GM12873 (cell line): ENCODE measurements around the gene MSMB.

Source experiments
- TF ChIP-seq, protein P1 (sequence below): IDR thresholded peaks from 2 replicates; pipeline ENCODE4 v1.5.1; 2012; ENCODE audit warnings: low read depth, mild to moderate bottlenecking, moderate library complexity, low read length, control low read depth; ENCODE audit not compliant: insufficient read depth; ENCODE audit errors: missing control alignments

The MSMB gene

DNA sequence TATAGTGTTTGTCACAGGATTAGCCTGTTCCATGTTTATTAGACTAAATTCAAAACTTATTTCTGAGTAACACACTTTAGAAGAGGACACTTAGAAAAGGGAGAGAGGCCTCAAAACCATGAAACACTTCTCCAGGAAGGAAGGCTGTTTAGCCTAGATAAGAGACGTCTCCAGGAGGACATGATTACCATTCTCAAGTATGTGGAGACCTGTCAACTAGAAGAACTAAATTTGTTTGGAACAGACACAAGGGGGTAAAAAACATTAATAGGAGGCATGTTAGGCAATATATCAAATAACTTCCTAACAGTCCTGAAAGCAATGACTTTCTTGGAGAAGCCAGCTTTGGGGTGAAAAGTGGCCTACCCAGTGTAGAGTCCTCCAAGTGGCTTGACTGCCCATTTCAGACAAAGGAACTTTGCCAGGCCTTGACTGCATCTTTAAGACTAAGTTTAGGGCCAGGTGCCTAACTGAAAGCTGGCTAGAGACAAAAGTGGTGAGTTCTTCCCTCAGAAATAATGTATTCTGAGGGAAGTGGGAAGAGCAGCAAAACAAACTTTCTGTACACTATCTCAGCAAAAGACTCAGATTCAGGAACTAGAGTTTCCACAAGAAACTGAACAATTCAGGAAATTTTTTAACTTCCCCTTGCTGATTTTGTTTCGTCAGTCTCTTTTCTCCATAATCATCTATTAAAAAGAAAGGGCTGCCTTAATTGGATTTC lies 27.5 kb downstream of the MSMB start:
- TF ChIP-seq, protein P1, sequence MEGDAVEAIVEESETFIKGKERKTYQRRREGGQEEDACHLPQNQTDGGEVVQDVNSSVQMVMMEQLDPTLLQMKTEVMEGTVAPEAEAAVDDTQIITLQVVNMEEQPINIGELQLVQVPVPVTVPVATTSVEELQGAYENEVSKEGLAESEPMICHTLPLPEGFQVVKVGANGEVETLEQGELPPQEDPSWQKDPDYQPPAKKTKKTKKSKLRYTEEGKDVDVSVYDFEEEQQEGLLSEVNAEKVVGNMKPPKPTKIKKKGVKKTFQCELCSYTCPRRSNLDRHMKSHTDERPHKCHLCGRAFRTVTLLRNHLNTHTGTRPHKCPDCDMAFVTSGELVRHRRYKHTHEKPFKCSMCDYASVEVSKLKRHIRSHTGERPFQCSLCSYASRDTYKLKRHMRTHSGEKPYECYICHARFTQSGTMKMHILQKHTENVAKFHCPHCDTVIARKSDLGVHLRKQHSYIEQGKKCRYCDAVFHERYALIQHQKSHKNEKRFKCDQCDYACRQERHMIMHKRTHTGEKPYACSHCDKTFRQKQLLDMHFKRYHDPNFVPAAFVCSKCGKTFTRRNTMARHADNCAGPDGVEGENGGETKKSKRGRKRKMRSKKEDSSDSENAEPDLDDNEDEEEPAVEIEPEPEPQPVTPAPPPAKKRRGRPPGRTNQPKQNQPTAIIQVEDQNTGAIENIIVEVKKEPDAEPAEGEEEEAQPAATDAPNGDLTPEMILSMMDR: no peak

DNA sequence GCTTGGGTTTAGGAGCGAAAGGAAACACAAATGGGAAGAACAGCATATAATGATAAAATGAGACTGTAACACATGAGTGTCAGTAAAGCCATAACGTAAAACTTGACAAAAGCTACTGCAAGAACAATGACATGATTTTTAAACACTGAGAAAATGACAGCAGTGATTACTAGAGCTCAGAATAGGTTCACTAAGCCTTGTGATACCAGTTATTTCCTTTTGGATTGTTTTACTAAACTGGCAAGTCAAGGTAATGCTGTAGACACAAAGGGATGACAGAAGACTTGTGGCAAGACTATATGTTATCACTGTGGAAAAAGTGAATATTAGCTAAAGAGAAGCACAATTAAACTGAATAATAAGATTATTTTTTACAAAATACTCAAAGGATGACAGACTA lies 28.3 kb downstream of the MSMB start:
- TF ChIP-seq, protein P1: no peak

DNA sequence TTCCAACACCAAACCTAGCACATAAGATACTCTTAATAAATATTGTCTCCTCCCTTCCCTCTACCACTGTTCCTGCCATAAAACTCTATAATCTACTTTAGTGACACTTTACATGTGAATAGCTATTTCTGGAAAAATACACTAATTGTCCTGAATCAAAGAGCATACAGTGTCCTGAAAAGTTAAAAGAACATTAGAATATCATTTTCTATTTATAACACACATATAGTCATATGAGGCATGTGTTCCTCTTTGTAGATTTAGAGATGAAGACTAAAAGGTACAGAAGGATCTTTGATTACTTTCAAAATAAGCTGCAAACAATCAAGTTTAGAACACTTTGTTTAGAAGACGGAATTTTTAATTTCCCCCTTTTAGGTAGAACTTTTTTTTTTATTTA lies 29.3 kb downstream of the MSMB start:
- TF ChIP-seq, protein P1: no peak

DNA sequence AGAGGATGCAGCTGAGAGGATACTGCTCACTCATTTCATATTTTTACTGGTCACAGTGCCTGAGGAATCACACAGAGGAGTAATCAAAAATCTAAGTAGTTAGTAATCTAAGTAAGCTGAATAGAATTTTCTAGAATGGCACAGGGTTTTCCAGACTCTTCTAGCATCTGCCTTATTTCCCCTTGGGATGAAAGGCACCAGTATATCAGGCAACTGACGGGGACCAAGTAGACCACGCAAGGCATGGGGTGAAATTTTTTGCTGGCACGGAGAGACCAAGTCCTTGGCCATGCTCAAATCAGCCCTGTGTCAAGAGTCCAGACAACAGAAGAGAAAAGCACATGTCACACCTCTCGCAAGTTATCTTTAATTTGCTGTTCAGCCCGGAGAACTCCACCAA lies 29.9 kb downstream of the MSMB start:
- TF ChIP-seq, protein P1: no peak

DNA sequence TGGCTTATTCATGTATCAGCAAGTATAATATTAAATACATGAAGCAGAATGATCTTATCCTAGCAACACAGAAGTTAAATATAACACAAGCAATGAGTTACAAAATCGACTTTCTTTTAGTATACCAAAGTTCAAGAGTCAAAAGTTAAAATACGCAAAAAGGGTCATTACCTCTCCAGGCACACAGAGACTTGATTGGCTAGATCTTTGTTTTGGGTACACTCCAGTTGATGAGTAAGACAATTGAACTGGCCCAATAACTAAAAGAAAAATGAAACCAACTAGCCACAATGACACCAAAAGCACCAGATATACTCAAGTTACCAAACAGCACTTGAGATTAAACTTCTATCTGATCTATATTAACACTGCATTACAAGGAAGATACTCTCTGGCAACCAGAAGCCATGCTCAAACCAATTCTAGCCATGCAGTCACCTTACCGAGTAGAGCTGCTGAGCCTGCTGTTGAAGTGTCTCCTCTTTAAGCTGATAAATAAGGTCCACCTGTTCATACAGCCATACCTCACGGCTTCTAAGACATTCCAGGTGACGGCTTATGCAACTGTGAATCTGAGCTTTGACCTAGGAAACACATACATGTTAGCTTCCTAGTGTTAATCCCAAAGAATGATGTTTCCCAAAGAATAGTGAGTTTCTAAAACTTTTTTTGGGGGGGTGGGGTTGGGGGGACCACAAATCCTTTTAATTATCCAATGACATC lies 31.2 kb downstream of the MSMB start:
- TF ChIP-seq, protein P1: no peak

DNA sequence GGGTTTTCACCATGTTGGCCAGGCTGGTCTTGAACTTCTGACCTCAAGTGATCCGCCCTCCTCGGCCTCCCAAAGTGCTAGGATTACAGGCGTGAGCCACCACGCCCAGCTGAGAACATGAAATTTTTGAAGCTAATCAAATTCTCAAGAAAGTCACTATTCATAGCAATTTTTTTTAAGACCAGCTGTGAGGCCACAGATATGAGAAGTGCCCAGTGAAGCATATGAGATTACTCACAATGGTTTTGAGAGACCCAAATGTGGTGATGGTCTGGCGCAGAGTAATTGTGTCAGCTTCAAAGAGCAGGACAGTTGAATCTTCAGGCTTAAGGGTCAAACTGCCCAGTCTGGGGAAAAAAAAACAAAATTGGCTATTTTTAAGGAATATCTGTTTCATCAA lies 31.9 kb downstream of the MSMB start:
- TF ChIP-seq, protein P1: no peak

DNA sequence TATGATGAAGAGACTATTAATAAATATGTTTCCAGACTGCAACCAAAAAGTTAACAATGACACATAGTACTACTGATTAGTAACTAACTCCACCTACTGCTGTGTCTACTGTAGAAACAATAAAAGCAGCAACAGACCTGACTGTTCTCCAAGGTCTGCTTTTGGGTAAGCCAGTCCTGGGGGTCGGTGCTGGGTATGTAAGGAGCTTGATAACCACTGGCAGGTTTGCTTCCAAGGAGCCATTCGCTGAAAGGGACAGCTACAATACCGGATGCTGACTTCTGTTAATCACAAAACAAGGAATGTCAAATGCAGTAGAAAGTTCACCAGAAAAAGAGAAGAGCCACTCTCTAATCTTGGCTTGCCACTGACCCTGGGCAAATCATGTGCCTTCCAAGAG lies 33.3 kb downstream of the MSMB start:
- TF ChIP-seq, protein P1: no peak
